Muscle of arm (tissue), 14 donors: ENCODE data around the gene GAA. TPM values are rescaled to one million over a fixed set of nuclear protein-coding genes. Genes with fewer than 3 reads are reported as not detected.
A peak's percentile ranks its signal among the peaks of the same experiment; 100 is the strongest.

Experiments used
- DNase-seq: peaks from one replicate; pipeline ENCODE4 v3.0.0-alpha.2; 2013
- long read RNA-seq, 11 donors: transcript quantifications; one replicate each; lab custom pipeline, GENCODE V29; 2026
- polyA plus RNA-seq, 12 donors: library from polyadenylated mRNA; unstranded; fragments of 120-200 nt; gene quantifications; one replicate each; pipeline ENCODE4 v1.2.1, GENCODE V29; 2013; ENCODE audit not compliant: insufficient read length in 12 of 12

Gene GAA
- polyA plus RNA-seq = 10 to 100 TPM in 11 of 12 donors, not detected in 1; 17.8 to 38.2 (median 27.4) TPM
- long read RNA-seq, donor 1, transcript GAA-202 (21 exons, 3,549 nt) = major isoform, 5 of 38 reads
- long read RNA-seq, donor 1, partial matches to known transcripts = 28 of 38 reads
- long read RNA-seq, donor 1, other reads (novel, unspliced or antisense) = 0 of 38 reads
- long read RNA-seq, donor 2, partial matches to known transcripts = 6 of 9 reads
- long read RNA-seq, donor 2, other reads (novel, unspliced or antisense) = 0 of 9 reads
- long read RNA-seq, donor 3, partial matches to known transcripts = 5 of 5 reads
- long read RNA-seq, donor 3, other reads (novel, unspliced or antisense) = 0 of 5 reads
- long read RNA-seq, donor 4, partial matches to known transcripts = 0 of 1 reads
- long read RNA-seq, donor 4, other reads (novel, unspliced or antisense) = 0 of 1 reads
- long read RNA-seq, donor 5, partial matches to known transcripts = 0 of 1 reads
- long read RNA-seq, donor 5, other reads (novel, unspliced or antisense) = 0 of 1 reads
- long read RNA-seq, donor 6, partial matches to known transcripts = 0 of 2 reads
- long read RNA-seq, donor 6, other reads (novel, unspliced or antisense) = 0 of 2 reads
- long read RNA-seq, donor 7, partial matches to known transcripts = 5 of 6 reads
- long read RNA-seq, donor 7, other reads (novel, unspliced or antisense) = 0 of 6 reads
- long read RNA-seq, donor 8, partial matches to known transcripts = 0 of 5 reads
- long read RNA-seq, donor 8, other reads (novel, unspliced or antisense) = 0 of 5 reads
- long read RNA-seq, donor 9 = 0 reads
- long read RNA-seq, donor 10, partial matches to known transcripts = 6 of 13 reads
- long read RNA-seq, donor 10, other reads (novel, unspliced or antisense) = 0 of 13 reads
- long read RNA-seq, donor 11, partial matches to known transcripts = 0 of 3 reads
- long read RNA-seq, donor 11, other reads (novel, unspliced or antisense) = 0 of 3 reads

GRCh38 chr17:80101011-80101945 is at the start of gene GAA:
TSS of gene GAA (plus strand) at chr17:80101581. CDS start at chr17:80104587, 3,006 bp downstream.
- peak; percentile 88 for DNase-seq

- DNase-seq = no peak
Measured at GRCh38 chr17:80051681-80052080, 49.7 kb upstream of the GAA start.

- DNase-seq = peak; percentile 23
Measured at GRCh38 chr17:80053102-80053501, 48.3 kb upstream of the GAA start.

- no peak for DNase-seq
Measured at GRCh38 chr17:80055597-80055996, 45.8 kb upstream of the GAA start.

GRCh38 chr17:80058311-80058955 is 42.9 kb upstream of the GAA start:
- DNase-seq = no peak

GRCh38 chr17:80060644-80061043 is 40.7 kb upstream of the GAA start:
- no peak for DNase-seq

GRCh38 chr17:80061421-80061820 is 40.0 kb upstream of the GAA start:
- DNase-seq = no peak

- DNase-seq = no peak
Measured at GRCh38 chr17:80063830-80064585, 37.4 kb upstream of the GAA start.

GRCh38 chr17:80064696-80065095 is 36.7 kb upstream of the GAA start:
- no peak for DNase-seq

GRCh38 chr17:80065478-80066170 is 35.8 kb upstream of the GAA start:
- DNase-seq = no peak

- DNase-seq = no peak
Measured at GRCh38 chr17:80067393-80067986, 33.9 kb upstream of the GAA start.

GRCh38 chr17:80068301-80069222 is 32.8 kb upstream of the GAA start:
- no peak for DNase-seq

GRCh38 chr17:80070375-80071115 is 30.8 kb upstream of the GAA start:
- no peak for DNase-seq

GRCh38 chr17:80071116-80071841 is 30.1 kb upstream of the GAA start:
- DNase-seq = peak; percentile 50

GRCh38 chr17:80072410-80072809 is 29.0 kb upstream of the GAA start:
- DNase-seq = no peak

GRCh38 chr17:80080081-80080480 is 21.3 kb upstream of the GAA start:
- DNase-seq = no peak
